HG03575 (cell line): ENCODE measurements around the gene ZFYVE28.
"Not testable (repeated sequence)": the region's sequence is repeated elsewhere in the genome, so short reads cannot be mapped to it uniquely, and the experiment has no call there.

Experiments
- ATAC-seq: cut with Tn5 transposase; IDR thresholded peaks from one replicate; pipeline ENCODE4 v1.9.1; 2021; ENCODE audit not compliant: unreplicated experiment, insufficient number of reproducible peaks, low FRiP score; ENCODE audit errors: extremely low read depth

ZFYVE28 gene

DNA sequence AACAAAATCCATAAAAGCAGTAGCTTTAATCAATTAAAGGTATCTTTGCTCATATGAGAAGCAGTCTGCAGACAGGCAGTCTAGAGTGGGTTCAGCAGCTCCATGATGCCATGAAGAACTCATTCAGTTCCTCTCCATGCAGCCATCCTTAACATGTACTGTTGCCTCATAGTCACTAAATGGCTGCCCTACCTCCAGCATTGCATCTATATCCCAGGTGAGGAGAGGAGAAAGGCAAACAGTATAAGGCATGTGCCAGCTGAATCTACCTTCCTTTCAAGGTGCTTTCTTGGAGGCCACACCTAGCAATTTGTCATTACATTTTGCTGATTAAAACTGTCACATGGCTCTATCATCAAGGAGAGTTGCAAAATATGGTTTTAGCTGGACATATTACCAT, 13.6 kb upstream of the ZFYVE28 start:
- ATAC-seq = no peak

DNA sequence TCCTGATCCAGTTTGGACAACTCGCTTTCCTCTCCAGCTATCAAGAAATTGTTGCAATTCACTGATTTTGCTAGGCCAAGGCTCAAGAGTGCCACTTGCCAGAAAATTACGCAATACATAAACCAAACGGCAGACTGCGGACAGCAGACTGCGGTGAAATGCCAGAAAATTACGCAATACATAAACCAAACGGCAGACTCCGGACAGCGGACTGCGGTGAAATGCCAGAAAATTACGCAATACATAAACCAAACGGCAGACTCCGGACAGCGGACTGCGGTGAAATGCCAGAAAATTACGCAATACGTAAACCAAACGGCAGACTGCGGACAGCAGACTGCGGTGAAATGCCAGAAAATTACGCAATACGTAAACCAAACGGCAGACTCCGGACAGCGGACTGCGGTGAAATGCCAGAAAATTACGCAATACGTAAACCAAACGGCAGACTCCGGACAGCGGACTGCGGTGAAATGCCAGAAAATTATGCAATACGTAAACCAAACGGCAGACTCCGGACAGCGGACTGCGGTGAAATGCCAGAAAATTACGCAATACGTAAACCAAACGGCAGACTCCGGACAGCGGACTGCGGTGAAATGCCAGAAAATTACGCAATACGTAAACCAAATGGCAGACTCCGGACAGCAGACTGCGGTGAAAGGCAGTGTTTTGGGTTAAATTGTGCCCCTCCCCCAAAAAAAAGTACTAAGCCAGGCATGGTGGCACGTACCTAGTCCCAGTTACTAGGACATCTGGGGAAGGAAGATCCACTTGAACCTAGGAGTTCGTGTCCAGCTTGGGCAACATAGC, 11.7 kb upstream of the ZFYVE28 start:
- ATAC-seq = not testable (repeated sequence)

- no peak for ATAC-seq
Measured at GRCh38 chr4:2428496-2429213, 10.2 kb upstream of the ZFYVE28 start.

- ATAC-seq = no peak
Measured at GRCh38 chr4:2427383-2428334, 9.2 kb upstream of the ZFYVE28 start.

DNA sequence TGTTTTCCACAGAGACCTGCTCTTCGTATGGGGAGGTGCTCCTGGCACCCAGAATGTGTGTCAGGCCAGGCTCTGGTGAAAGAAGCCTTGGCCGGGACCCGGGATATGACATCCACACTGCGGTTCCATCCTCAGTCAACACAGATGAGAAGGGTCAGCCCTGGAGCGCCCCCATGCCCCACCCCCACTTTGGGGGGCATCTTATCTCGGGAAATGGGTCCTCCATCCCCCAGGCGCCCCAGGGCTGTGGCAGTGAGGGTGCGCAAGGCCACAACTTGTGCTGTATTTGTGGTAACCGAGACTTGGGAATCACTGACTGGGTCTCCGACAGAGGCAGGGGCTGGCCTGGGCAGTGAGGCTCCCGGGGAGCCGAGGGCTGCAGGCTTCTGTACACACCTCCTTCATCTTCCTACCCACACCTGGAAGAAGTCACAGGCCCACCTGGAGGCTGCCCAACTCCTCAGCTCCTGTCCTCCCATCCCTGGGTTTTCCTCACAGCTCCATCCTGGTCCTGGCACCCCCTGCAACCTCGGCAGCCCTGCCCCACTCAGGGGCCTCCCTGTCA, 8.3 kb upstream of the ZFYVE28 start:
- no peak for ATAC-seq

- no peak for ATAC-seq
Measured at GRCh38 chr4:2426069-2426397, 7.6 kb upstream of the ZFYVE28 start.

DNA sequence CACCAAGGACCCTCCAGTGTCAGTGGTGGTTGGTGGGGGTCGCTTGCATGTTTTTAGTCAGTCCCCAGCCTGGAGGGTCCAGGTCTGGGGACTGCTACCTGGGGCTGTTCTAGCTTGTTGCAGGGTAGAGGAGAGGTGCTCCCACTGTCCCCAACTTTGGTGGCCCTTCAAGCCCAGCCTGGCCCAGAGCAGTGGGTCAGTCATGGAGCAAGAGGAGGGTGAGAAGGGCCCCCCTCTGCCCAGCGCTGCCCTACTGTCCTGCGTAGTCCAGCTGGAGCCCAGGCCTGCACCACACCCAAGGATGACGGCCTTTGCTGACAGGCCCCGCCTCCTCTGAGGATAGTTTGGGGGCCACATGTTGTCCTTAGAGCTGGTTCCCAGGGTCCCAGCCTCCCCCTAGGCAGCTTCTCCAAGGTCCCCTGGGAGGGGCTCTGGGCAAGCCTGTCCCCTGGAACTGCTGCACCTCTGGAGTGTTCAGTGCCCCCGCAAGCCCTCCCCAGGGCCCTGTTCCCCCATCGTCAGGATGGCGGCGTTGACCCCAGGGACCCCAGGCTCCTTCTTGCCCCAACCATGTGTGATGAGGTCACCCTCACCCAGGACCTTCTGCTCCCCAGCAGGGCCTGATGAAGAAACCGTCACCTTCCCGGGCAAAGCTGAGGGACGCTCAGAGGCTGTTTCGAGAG, 7.1 kb upstream of the ZFYVE28 start:
- no peak for ATAC-seq

GRCh38 chr4:2424581-2424980, 6.1 kb upstream of the ZFYVE28 start:
- ATAC-seq = no peak

DNA sequence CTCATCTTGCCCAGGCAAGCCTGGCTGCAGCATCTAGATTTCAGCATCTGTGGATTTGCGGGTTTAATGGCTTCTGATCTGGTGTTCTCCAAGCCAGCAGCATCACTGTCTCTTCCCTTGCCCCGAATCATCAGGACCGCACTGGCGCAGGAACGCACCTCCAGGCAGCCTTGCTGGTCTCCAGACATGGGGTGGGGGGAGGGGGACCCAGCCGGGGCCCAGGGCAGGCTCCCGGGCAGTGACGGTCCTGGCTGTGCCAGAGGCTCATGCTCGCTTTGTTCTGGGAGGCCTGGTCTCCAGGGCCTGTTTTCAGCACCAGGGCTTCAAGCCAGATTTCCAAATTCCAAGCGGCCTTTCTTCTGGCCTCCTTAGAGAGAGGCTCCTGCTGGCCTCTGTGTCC, 5.2 kb upstream of the ZFYVE28 start:
- ATAC-seq = no peak

DNA sequence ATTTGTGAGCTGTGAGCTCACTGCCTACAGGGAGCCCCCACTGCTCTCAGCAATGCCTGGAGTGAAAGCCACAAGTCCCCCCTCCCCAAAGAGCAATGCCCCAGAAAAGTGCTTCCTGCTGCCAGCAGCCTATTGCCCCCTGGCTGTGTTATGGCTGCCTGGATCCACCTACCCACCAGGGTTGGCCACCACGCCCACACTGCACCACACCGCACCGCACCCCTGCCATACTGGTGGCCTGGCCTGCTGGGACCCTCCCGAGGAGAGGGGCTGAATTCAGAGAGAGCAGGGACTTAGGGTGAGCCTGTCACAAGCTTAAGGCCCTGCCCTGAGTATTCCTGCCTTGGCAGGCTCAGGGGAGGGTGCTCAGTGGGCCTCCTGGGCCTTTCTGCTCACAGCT, 4.6 kb upstream of the ZFYVE28 start:
- no peak for ATAC-seq

GRCh38 chr4:2421928-2422327, 3.5 kb upstream of the ZFYVE28 start:
- no peak for ATAC-seq

- ATAC-seq = no peak
Measured at GRCh38 chr4:2419814-2420213, 1.4 kb upstream of the ZFYVE28 start.

GRCh38 chr4:2418650-2419571, 466 bp upstream of the ZFYVE28 start, which contains the start of gene CFAP99:
Gene CFAP99 (plus strand): TSS chr4:2418955.
- no peak for ATAC-seq

GRCh38 chr4:2417226-2417764, 1.1 kb downstream of the ZFYVE28 start:
- no peak for ATAC-seq

DNA sequence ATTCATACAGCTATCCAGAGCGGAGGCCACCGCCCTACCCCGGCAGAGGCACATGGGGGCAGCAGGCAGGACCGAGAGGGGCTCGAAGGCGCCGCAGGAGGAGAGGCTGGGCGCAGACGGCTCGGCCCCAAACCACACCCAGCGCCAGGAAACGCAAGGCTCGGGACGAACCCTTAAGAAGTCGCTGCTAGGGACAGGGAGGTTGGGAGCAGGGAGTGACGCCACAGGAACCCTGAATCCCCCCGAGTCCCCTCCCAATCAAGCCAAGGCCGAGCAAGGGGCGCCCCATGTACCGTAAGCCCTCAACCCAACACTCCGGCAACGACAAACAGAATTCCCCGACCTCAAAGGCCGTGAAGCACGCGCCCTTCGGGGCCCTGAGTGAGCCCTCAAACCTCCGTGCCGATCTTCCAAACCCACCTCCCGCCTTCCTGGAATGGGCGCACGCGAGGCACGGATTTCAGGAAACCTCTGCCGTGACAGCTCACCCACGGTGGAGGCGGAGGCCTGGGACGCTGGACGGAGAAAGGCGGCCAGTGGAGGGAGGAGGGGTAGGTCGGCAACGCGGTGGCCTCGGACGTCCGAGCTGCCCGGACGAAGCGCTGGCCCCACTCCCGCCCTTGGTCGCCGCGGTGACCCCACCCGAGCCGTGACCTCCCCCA, 1.8 kb downstream of the ZFYVE28 start:
- ATAC-seq = no peak

- no peak for ATAC-seq
Measured at GRCh38 chr4:2415881-2416563, 2.4 kb downstream of the ZFYVE28 start.
